ENCODE results near the gene CSNK1G1.
A peak's percentile ranks its signal among the peaks of the same experiment; 100 is the strongest.
"Not testable (repeated sequence)": the region's sequence is repeated elsewhere in the genome, so short reads cannot be mapped to it uniquely, and the experiment has no call there.

CSNK1G1 gene

GRCh38 chr15:64355944-64356709 is at the start of gene CSNK1G1:
Gene CSNK1G1, minus strand, starts transcription at chr15:64356173. Its CDS starts 55,674 bp downstream, at chr15:64300499.
- DNase-seq, result peak; percentile 98

- no peak for DNase-seq
Observed at GRCh38 chr15:64400583-64400982, 44.6 kb upstream of the CSNK1G1 start.

GRCh38 chr15:64398575-64398974 is 42.6 kb upstream of the CSNK1G1 start:
- DNase-seq, result no peak

GRCh38 chr15:64396789-64397188 is 40.8 kb upstream of the CSNK1G1 start:
- DNase-seq, result no peak

GRCh38 chr15:64392471-64392870 is 36.5 kb upstream of the CSNK1G1 start:
- not testable (repeated sequence) for DNase-seq

- peak; percentile 68 for DNase-seq
Observed at GRCh38 chr15:64389036-64389435, 33.1 kb upstream of the CSNK1G1 start.

- peak; percentile 98 for DNase-seq
Observed at GRCh38 chr15:64387562-64388168, 31.7 kb upstream of the CSNK1G1 start, which contains the start of gene TRIP4. Gene TRIP4, plus strand, starts transcription at chr15:64387836. Its CDS starts 28 bp downstream, at chr15:64387864.

GRCh38 chr15:64386291-64386690 is 30.3 kb upstream of the CSNK1G1 start:
- DNase-seq, result no peak

- no peak for DNase-seq
Observed at GRCh38 chr15:64383760-64384159, 27.8 kb upstream of the CSNK1G1 start.

GRCh38 chr15:64381000-64381751 is 25.2 kb upstream of the CSNK1G1 start, which contains the start of gene PCLAF:
Gene PCLAF, minus strand, starts transcription at chr15:64381441. Its CDS starts 70 bp downstream, at chr15:64381371.
- peak; percentile 95 for DNase-seq

- DNase-seq, result not testable (repeated sequence)
Observed at GRCh38 chr15:64380130-64380870, 24.3 kb upstream of the CSNK1G1 start.

- no peak for DNase-seq
Observed at GRCh38 chr15:64379216-64379960, 23.4 kb upstream of the CSNK1G1 start.

- no peak for DNase-seq
Observed at GRCh38 chr15:64373360-64373759, 17.4 kb upstream of the CSNK1G1 start.

- not testable (repeated sequence) for DNase-seq
Observed at GRCh38 chr15:64371383-64371782, 15.4 kb upstream of the CSNK1G1 start.

GRCh38 chr15:64369078-64369607 is 13.2 kb upstream of the CSNK1G1 start:
- DNase-seq, result no peak

GRCh38 chr15:64361259-64361658 is 5.3 kb upstream of the CSNK1G1 start:
- DNase-seq, result no peak

- DNase-seq, result no peak
Observed at GRCh38 chr15:64356710-64357040, 702 bp upstream of the CSNK1G1 start.

GRCh38 chr15:64355348-64355943 is 527 bp downstream of the CSNK1G1 start:
- DNase-seq, result peak; percentile 23

- DNase-seq, result no peak
Observed at GRCh38 chr15:64354688-64355344, 1.2 kb downstream of the CSNK1G1 start.

GRCh38 chr15:64351265-64351664 is 4.7 kb downstream of the CSNK1G1 start:
- no peak for DNase-seq

GRCh38 chr15:64349375-64349774 is 6.6 kb downstream of the CSNK1G1 start:
- no peak for DNase-seq

Data from inflammatory macrophage treated with lipopolysaccharide for 4 hours (primary cell).